Measurements from ENCODE around the gene GRB7. TPM values are rescaled to one million over a fixed set of nuclear protein-coding genes. Genes with fewer than 3 reads are reported as not detected.

Gene GRB7
- total and polyA plus RNA-seq, 10 of the 15 experiments (the other 5 are each of a cell fraction or from before 2014, with no cell fraction given): 0.05 to 0.34 (median 0.19) TPM; not detected in 4

DNA sequence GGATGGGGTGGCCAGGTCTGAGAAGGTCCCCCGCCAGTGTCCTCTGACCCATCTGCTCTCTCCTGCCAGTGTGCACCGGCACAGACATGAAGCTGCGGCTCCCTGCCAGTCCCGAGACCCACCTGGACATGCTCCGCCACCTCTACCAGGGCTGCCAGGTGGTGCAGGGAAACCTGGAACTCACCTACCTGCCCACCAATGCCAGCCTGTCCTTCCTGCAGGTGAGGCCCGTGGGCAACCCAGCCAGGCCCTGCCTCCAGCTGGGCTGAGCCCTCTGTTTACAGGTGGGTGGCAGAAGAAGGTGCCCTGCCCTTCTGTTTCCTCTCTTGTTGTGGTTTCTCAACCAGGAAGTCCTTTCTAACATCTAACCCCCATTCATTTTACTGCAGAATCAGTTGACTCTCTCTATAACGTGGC is 30.8 kb upstream of the GRB7 start (continued):
- TF ChIP-seq, protein P1, sequence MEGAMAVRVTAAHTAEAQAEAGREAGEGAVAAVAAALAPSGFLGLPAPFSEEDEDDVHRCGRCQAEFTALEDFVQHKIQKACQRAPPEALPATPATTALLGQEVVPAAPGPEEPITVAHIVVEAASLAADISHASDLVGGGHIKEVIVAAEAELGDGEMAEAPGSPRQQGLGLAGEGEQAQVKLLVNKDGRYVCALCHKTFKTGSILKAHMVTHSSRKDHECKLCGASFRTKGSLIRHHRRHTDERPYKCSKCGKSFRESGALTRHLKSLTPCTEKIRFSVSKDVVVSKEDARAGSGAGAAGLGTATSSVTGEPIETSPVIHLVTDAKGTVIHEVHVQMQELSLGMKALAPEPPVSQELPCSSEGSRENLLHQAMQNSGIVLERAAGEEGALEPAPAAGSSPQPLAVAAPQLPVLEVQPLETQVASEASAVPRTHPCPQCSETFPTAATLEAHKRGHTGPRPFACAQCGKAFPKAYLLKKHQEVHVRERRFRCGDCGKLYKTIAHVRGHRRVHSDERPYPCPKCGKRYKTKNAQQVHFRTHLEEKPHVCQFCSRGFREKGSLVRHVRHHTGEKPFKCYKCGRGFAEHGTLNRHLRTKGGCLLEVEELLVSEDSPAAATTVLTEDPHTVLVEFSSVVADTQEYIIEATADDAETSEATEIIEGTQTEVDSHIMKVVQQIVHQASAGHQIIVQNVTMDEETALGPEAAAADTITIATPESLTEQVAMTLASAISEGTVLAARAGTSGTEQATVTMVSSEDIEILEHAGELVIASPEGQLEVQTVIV (IDR thresholded peaks at IDR 0.05; ENCODE audit: borderline replicate concordance, partially characterized antibody): no peak

DNA sequence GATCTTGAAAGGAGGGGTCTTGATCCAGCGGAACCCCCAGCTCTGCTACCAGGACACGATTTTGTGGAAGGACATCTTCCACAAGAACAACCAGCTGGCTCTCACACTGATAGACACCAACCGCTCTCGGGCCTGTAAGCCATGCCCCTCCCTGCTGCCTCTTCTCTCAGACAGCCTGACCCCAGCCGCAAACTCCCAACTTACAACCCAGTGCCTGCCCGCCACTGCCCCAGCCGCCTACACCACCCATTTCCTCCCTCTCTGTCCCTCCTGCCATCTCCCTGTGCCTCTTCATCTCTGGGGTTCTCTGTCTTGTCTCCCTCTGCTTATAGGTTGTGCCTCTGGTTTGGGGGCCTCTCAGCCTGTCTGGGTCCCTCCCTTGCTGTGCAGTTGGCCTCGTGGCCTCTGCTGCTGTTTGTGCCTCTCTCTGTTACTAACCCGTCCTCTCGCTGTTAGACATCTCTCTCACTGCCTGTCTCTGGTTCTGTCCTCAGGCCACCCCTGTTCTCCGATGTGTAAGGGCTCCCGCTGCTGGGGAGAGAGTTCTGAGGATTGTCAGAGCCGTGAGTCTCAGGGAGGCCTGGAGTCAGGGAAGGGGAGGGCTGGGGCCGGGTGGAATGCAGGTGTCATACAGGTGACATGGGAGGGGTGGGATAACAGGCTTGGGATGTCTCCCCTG is 28.3 kb upstream of the GRB7 start:
- Histone ChIP-seq H3K4me2 (ENCODE audit: control insufficient read depth, insufficient read depth) (no peak overlapping the region), H3K27me3 (replicated peaks in 1 of 2; ENCODE audit: control insufficient read depth in 2 of 2, insufficient read depth in 2 of 2, low read length in 1 of 2) (peaks cover 0 to 1% of the 10 kb centered on the region in 2 experiments; a peak in 1 of 4 replicates), H4K20me1 (ENCODE audit: control insufficient read depth, insufficient read depth) (no peaks in the 10 kb centered on the region), H3K9ac (ENCODE audit: control insufficient read depth, insufficient read depth, low read length) (no peak overlapping the region), H3K79me2 (ENCODE audit: control insufficient read depth, insufficient read depth, low read length) (no peaks in the 10 kb centered on the region), H3K4me1 (ENCODE audit: control insufficient read depth, insufficient read depth, low read length) (no peaks in the 10 kb centered on the region), H2AFZ (ENCODE audit: control insufficient read depth, low read depth, low read length) (no peak overlapping the region), H3K36me3 (ENCODE audit: control insufficient read depth in 2 of 2, insufficient read depth in 2 of 2, low read length in 1 of 2) (no peaks in the 10 kb centered on the region), H3K27ac (ENCODE audit: control insufficient read depth, insufficient read depth) (no peak overlapping the region), H3K4me3 (no peak overlapping the region), H3K9me3 (replicated peaks; ENCODE audit: control insufficient read depth, insufficient read depth, low read length) (no peaks in the 10 kb centered on the region)
- intact Hi-C loops (cut with micrococcal nuclease; ENCODE audit: unreplicated experiment) (no loop called here), in situ Hi-C loops (cut with MboI) (no loop called here)
- CTCF ChIA-PET: interaction anchor here (1.2 kb wide), 1 partner anchor 88 kb away, joined by 3 read pairs; no protein-coding TSS in a partner anchor
- WGBS (ENCODE audit: insufficient coverage, insufficient replicate concordance, low lambda C conversion rate, missing lambda C conversion rate): 53% methylated on average over 13 of the region's 14 CpGs
- RAD21 ChIA-PET (ENCODE audit: unreplicated experiment): no interaction called here
- no TSS peak for BruUV-seq (replicated peaks)
- POLR2A ChIA-PET: no interaction called here
- TF ChIP-seq RB1 (IDR thresholded peaks at IDR 0.05; ENCODE audit: borderline replicate concordance) (no peak), SMAD5 (IDR thresholded peaks at IDR 0.05; ENCODE audit: low read depth) (no peak)
- TF ChIP-seq, protein P2, sequence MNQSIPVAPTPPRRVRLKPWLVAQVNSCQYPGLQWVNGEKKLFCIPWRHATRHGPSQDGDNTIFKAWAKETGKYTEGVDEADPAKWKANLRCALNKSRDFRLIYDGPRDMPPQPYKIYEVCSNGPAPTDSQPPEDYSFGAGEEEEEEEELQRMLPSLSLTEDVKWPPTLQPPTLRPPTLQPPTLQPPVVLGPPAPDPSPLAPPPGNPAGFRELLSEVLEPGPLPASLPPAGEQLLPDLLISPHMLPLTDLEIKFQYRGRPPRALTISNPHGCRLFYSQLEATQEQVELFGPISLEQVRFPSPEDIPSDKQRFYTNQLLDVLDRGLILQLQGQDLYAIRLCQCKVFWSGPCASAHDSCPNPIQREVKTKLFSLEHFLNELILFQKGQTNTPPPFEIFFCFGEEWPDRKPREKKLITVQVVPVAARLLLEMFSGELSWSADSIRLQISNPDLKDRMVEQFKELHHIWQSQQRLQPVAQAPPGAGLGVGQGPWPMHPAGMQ (IDR thresholded peaks at IDR 0.05; ENCODE audit: borderline replicate concordance): no peak
- FAIRE-seq (no peak), ATAC-seq (no peak), DNase-seq (ENCODE audit: low read depth, low spot score) (no peak)
- SMC1A ChIA-PET (ENCODE audit: uncharacterized antibody, unreplicated experiment): no interaction called here
